Embryonic facial prominence (tissue), 1 donor: ENCODE measurements around the gene LRRK1.

Source experiments
- DNase-seq: peaks from one replicate; pipeline ENCODE4 v3.0.0-alpha.2; 2016; ENCODE audit errors: extremely low spot score

The LRRK1 gene

GRCh38 chr15:101024073-101024695, 105.0 kb downstream of the LRRK1 start:
- no peak for DNase-seq

DNA sequence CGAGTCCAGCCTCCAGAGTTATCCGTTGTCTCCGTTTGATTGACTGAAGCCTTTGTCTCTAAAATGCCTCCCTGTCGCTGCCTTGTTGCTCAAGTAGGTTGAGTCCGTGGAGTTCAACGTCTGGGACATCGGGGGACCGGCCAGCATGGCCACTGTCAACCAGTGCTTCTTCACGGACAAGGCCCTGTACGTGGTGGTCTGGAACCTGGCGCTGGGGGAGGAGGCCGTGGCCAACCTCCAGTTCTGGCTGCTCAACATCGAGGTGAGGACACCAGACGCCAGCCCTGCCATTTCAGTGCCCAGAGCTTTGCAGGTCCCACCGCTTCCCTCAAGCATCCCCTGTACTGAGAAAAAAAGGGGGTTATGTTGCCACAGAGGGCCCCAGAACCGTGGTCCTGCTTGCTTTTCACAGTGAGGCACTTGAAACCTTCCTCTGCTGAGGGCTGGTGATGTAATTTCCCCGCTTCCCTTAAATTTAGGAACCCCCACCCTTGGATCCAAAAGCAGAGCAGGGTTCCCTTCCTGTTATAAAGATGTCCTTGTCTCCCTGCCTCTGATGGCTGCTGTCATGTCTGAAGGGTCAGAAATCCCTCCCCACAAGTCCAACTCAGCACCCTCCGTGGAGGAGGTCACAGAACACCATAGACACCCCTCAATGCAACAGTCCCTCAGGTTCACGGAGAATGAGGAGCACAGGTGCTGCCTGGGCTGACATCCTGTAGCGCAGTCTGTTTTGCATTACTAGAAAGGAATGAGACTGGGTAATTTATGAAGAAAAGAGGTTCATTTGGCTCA, 105.7 kb downstream of the LRRK1 start:
- DNase-seq: no peak

DNA sequence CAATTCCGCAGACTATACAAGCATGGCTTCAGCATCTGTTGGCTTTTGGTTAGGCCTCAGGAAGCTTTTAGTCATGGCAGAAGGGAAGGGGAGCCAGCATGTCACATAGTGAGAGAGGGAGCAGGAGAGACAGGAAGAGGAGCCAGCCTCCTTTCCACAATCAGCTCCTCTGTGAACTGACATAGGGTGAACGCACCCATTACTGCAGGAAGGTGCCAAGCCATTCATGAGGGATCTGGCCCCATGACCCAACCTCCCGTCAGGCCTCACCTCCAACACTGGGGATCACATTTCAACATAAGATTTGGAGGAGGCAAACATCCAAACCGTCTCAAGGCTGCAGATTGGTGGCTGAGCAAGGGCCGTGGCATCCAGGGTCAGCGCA, 106.3 kb downstream of the LRRK1 start:
- no peak for DNase-seq

DNA sequence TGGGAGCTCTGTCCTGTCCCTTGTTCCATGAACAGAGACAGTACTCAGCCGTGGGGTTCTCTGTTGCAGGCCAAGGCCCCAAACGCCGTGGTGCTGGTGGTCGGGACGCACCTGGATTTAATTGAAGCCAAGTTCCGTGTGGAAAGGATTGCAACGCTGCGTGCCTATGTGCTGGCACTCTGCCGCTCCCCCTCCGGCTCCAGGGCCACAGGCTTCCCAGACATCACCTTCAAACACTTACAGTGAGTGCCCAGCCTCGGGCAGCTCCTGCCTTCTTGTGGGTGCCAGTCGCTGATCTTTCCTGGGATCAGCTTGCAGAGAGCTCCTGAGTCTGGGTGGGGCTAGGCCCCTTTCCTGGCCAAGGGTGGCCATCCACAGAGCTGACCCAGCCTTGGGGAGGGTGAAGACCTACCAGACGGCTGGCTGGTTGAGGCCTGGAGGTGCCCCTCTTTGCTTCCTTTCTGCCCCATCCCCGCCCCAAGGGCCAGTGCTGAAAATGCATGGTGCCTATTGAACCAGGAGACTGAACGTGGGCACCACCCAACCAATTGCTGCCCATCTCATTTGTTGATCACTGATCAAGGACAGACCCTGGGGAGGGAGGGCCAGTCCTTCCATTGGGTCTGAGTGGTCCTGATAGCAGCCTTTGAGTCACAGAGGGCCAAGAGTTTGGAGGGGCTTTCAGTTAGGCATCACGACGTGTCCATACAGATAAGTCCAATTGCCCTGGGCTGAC, 106.9 kb downstream of the LRRK1 start:
- no peak for DNase-seq

DNA sequence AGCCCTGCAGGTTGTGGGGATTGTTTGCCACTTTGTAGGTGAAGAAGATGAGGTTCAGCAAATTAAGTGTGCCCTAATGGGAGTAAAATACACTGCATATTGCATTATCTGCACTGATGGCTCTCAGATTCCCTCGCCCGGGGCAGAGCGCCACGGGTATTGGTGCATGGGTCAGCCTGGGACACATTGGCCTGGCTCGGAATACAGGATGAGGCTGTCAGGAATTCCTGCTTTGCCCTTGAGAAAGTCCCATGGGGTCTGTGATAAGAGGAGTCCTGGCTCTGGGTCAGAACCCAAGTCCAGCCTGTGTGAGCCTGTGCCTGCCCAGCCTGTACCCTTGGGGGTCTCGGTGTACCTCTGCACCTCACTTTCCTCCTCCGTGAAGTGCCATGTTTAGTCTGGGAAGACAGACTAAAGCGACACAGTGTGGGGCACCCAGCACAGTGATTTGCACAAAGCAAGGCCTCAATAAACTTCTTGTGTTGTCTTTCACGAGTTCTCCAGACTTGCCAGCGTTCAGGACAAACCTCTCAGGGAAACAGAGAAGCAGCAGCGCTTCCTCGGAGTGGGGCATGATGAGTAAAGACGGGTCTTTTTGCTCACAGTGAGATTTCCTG, 107.6 kb downstream of the LRRK1 start:
- DNase-seq: no peak

DNA sequence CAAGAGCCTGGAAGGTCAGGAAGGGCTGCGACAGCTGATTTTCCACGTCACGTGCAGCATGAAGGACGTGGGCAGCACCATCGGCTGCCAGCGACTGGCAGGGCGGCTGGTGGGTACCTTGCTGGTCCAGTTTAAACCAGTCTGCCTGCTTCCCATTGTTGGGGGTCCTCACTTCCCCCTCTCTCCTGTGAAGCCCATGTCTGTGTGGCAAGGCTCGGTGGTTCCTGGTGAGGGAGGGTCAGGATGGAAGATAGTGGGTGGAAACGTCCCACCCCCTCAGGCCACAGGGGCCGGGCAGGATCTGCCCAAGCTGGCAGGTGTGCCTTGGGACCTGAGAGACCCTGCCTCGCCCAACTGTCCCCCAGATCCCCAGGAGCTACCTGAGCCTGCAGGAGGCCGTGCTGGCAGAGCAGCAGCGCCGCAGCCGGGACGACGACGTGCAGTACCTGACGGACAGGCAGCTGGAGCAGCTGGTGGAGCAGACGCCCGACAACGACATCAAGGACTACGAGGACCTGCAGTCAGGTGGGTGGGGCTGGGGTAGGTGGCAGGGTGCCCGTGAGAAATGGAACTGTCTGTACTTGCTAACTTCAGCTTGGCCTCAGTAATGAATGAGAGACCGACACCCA, 108.2 kb downstream of the LRRK1 start:
- no peak for DNase-seq

DNA sequence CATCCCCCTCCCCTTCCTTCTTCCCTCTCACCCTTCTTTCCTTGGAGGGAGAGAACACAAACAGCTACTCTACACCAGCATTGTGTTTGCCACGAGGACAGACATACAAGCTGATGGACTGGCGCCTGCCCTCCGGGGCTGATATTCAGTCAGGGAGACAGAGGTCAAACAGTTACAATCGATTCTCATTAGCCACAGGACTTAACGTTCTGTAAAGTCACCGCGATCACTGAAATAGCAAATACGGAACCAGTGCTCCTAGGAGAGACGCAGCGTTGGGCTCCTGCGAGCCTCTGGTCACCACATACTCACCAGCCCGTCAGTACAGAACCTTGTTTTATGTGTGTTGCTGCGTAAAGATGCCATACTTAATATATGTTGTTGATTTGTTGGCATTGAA, 108.8 kb downstream of the LRRK1 start:
- DNase-seq: no peak

- DNase-seq: no peak
Measured at GRCh38 chr15:101028321-101028720, 109.2 kb downstream of the LRRK1 start.

GRCh38 chr15:101028772-101029438, 109.7 kb downstream of the LRRK1 start:
- no peak for DNase-seq

- DNase-seq: no peak
Measured at GRCh38 chr15:101029971-101030661, 111.0 kb downstream of the LRRK1 start.

- DNase-seq: no peak
Measured at GRCh38 chr15:101031213-101031612, 112.1 kb downstream of the LRRK1 start.

DNA sequence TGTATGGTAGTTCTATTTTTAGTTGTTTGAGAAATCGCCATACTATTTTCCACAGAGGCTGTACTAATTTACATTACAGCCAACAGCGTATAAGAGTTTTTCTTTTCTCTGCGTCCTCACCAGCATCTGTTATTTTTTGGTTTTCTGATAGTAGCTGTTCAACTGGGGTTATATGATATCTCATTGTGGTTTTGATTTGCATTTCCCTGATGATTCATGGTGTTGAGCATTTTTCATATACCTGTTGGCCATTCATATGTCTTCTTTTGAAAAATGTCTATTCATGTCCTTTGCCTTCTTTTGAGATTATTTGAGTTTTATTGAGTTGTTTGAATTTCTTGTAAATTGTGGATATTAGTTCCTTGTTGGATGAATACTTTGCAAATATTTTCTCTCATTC, 114.6 kb downstream of the LRRK1 start:
- no peak for DNase-seq

DNA sequence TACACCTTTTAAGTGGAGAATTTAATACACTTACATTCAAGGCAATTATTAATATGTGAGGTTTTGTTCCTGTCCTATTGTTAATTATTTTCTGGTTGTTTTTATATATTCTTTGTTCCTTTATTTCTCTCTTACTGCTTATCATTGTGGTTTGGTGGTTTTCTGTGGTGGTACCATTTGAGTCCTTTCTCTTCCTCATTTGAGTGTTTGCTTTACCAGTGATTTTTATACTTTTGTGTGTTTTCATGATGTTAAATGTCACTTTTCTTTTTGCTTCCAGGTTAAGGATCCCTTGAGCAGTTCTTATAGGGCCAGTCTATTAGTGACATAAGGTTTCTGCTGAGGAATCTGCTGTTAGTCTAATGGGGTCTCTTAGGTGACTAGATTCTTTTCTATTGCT, 116.5 kb downstream of the LRRK1 start:
- no peak for DNase-seq

- no peak for DNase-seq
Measured at GRCh38 chr15:101036189-101036588, 117.0 kb downstream of the LRRK1 start.

- no peak for DNase-seq
Measured at GRCh38 chr15:101037090-101037830, 118.1 kb downstream of the LRRK1 start.

GRCh38 chr15:101038327-101039003, 119.3 kb downstream of the LRRK1 start:
- DNase-seq: no peak

- DNase-seq: no peak
Measured at GRCh38 chr15:101039461-101039860, 120.3 kb downstream of the LRRK1 start.

DNA sequence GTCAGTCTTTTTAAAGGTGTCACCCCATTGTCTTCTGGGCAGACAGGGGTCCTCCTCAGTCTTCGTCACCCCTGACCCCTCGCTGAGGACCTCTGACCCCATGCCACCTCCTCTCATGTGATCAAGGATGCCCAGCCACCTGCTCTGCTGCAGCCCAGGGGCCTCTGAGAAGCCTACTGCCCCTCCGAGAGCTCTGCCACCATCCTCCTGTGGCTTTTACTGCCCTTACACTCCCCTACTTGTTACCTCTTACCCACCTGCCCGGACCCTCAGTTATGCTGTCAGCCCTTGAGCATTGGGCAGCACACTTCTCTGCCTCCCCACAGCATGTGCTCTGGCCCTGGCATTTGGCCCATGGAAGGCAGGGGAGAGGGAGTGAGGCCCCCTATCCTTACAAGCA, 123.2 kb downstream of the LRRK1 start:
- no peak for DNase-seq

GRCh38 chr15:101043011-101043410, 123.9 kb downstream of the LRRK1 start:
- DNase-seq: no peak
